K562 (cell line): ENCODE results near the gene NRG3. TPM values are rescaled to one million over a fixed set of nuclear protein-coding genes. Genes with fewer than 3 reads are reported as not detected.

ENCODE experiments used
- ATAC-seq: fragments of 200-7000 bp; cut with Tn5 transposase; 3 replicates; pipeline ENCODE4 v1.9.1; 2020; ENCODE audit warnings: moderate library complexity
- BruUV-seq: library from RNA; stranded (reverse); fragments of 400-500 nt; replicated peaks from 2 replicates; lab custom pipeline; 2021; lab: Mats Ljungman, UMichigan
- CTCF ChIA-PET: fragments of 300-600 bp; formaldehyde crosslinking; extraction: SDS; loops from one replicate; lab custom pipeline; 2021; ENCODE audit warnings: low intra/inter-chr PET ratio; lab: Yijun Ruan, JAX
- POLR2A ChIA-PET: fragments of 300-600, 350-650 bp; sonication (Branson Sonifier 250); formaldehyde crosslinking; extraction: SDS; loops from one replicate; lab custom pipeline; 2021; ENCODE audit warnings: antibody characterized with exemption, inconsistent platforms; lab: Yijun Ruan, JAX
- DNase-seq, 4 experiments: peaks; one replicate each; pipeline versions ENCODE4 v3.0.0 to v3.0.0-alpha.2; 2011 to 2018; ENCODE audit warnings: low spot score in 3 of 4, mixed read lengths in 3 of 4; ENCODE audit errors: extremely low read depth in 1 of 4
- FAIRE-seq: peaks from 2 replicates; lab custom pipeline; 2011; peaks lifted over from hg19 to GRCh38; lab: Jason Lieb, UNC
- H2AFZ ChIP-seq: 2 replicates; pipeline ENCODE4 v1.6.0; 2011; ENCODE audit warnings: low read depth, low read length, control low read depth, inconsistent platforms
- H3K27ac ChIP-seq: fragments of 200-600 bp; 3 replicates; pipeline ENCODE4 v1.8.0; 2011; ENCODE audit warnings: low read depth, mild to moderate bottlenecking, control low read depth, inconsistent platforms, low read length, moderate library complexity, mixed read lengths; ENCODE audit errors: extremely low read depth
- H3K27me3 ChIP-seq, 2 experiments: fragments of 300-600 bp in 1 of 2; 2 replicates in 1 of 2; 3 replicates in 1 of 2; pipeline versions ENCODE4 v1.6.0 to v1.8.0; 2011; ENCODE audit warnings: inconsistent platforms in 2 of 2, low read length in 2 of 2, mild to moderate bottlenecking in 1 of 2, mixed read lengths in 1 of 2, moderate library complexity in 1 of 2; ENCODE audit not compliant: control insufficient read depth in 2 of 2, insufficient read depth in 2 of 2
- H3K36me3 ChIP-seq: fragments of 300-600 bp; 3 replicates; pipeline ENCODE4 v1.8.0; 2011; ENCODE audit warnings: mild to moderate bottlenecking, low read length, inconsistent platforms; ENCODE audit not compliant: control insufficient read depth, insufficient read depth
- H3K4me1 ChIP-seq, 2 experiments: fragments of 200-600 bp in 1 of 2; replicated peaks in 1 of 2; 2 replicates in 1 of 2; 3 replicates in 1 of 2; pipeline versions ENCODE4 v1.5.1 to v1.8.0; 2011; ENCODE audit warnings: inconsistent platforms in 2 of 2, low read length in 2 of 2, mild to moderate bottlenecking in 1 of 2, mixed read lengths in 1 of 2, moderate library complexity in 1 of 2; ENCODE audit not compliant: control insufficient read depth in 2 of 2, insufficient read depth in 2 of 2
- H3K4me2 ChIP-seq: 2 replicates; pipeline ENCODE4 v1.6.1; 2011; ENCODE audit warnings: low read length, control low read depth, inconsistent platforms, mixed read lengths; ENCODE audit not compliant: insufficient read depth
- H3K4me3 ChIP-seq: fragments of 200-600 bp; sonication (generic), shearing (Covaris generic); 2 replicates; pipeline ENCODE4 v1.5.1; 2016; ENCODE audit warnings: control low read depth, inconsistent platforms
- H3K79me2 ChIP-seq: fragments of 200-600 bp; 3 replicates; pipeline ENCODE4 v1.8.0; 2011; ENCODE audit warnings: low read length, inconsistent platforms; ENCODE audit not compliant: control insufficient read depth, insufficient read depth
- H3K9ac ChIP-seq, 2 experiments: 2 replicates each; pipeline versions ENCODE4 v1.6.0 to v1.6.1; 2011; ENCODE audit warnings: low read depth in 2 of 2, low read length in 2 of 2, control low read depth in 1 of 2, inconsistent platforms in 1 of 2, mild to moderate bottlenecking in 1 of 2, mixed read lengths in 1 of 2; ENCODE audit not compliant: insufficient read depth in 1 of 2
- H3K9me1 ChIP-seq: one replicate; pipeline ENCODE4 v1.6.0; 2011; ENCODE audit warnings: inconsistent platforms, mild to moderate bottlenecking, low read length, moderate library complexity; ENCODE audit not compliant: control insufficient read depth, insufficient read depth
- H3K9me3 ChIP-seq: replicated peaks from 2 replicates; pipeline ENCODE4 v1.5.1; 2011; ENCODE audit warnings: low read depth, low read length, inconsistent platforms; ENCODE audit not compliant: control insufficient read depth, insufficient read depth
- H4K20me1 ChIP-seq: replicated peaks from 2 replicates; pipeline ENCODE4 v1.6.1; 2011; ENCODE audit warnings: low read length, inconsistent platforms, mixed read lengths; ENCODE audit not compliant: control insufficient read depth, insufficient read depth
- NFATC3 ChIP-seq: fragments of 450-650 bp; IDR thresholded peaks from 2 replicates; pipeline ENCODE4 v1.6.1; 2017; ENCODE audit warnings: mild to moderate bottlenecking
- YY1 ChIP-seq, 3 experiments: IDR thresholded peaks; 2 replicates each; pipeline ENCODE4 v1.6.1; 2011; ENCODE audit warnings: low read length in 2 of 3, mild to moderate bottlenecking in 2 of 3, moderate library complexity in 2 of 3, borderline replicate concordance in 1 of 3, control low read depth in 1 of 3, low read depth in 1 of 3; ENCODE audit not compliant: insufficient read depth in 3 of 3, insufficient replicate concordance in 2 of 3, control insufficient read depth in 1 of 3, insufficient read length in 1 of 3; ENCODE audit errors: extremely low read depth in 1 of 3
- ZNF445 ChIP-seq: fragments of 250-450 bp; sonication (Bioruptor Pico); IDR thresholded peaks from 2 replicates; pipeline ENCODE4 v1.4.0; 2020; ENCODE audit warnings: low read depth, mild to moderate bottlenecking, moderate library complexity
- WGBS: fragments of 100-300 bp; shearing (Covaris generic); methylation state at CpG from one replicate; pipeline ENCODE4 v1.1.6; 2016; ENCODE audit warnings: low coverage, mixed read lengths; ENCODE audit not compliant: insufficient coverage; ENCODE audit errors: missing lambda C conversion rate; 5-methylcytosine and 5-hydroxymethylcytosine counted together
- in situ Hi-C: fragments of 300-500 bp; cut with MboI; formaldehyde crosslinking; loops from 4 replicates; pipeline ENCODE4 v1.15.0; 2018; ENCODE audit warnings: inconsistent platforms, mixed read lengths
- intact Hi-C: fragments of 100-400 bp; cut with micrococcal nuclease; formaldehyde crosslinking; loops from 2 replicates; pipeline ENCODE4 v1.14.2; 2022
- polyA plus RNA-seq, 8 experiments: library from polyadenylated mRNA; depleted of rRNA in 4 of 8; stranded (reverse) in 5 of 8; unstranded in 3 of 8; fragments of >200 nt; fragmentation: Nextera tagmentation in 2 of 8; fragmentation: Illumina TruSeq in 1 of 8; extraction: Ambion mirVana in 2 of 8; extraction: Trizol in 1 of 8; gene quantifications; 2 replicates each; pipeline versions ENCODE4 v1.2.1 to v1.2.3, GENCODE V29; 2011 to 2014; ENCODE audit warnings: inconsistent platforms in 1 of 8, missing spikeins in 1 of 8
- total RNA-seq, 7 experiments: library from RNA; depleted of rRNA in 6 of 7; stranded (reverse); fragments of >200 nt in 6 of 7; fragmentation: Illumina TruSeq in 2 of 7; extraction: Trizol in 2 of 7; gene quantifications; 2 replicates each; pipeline versions ENCODE4 v1.2.1 to v1.2.3, GENCODE V29; 2011 to 2021; ENCODE audit warnings: low replicate concordance in 1 of 7

Gene NRG3
- total and polyA plus RNA-seq, 9 of the 15 experiments (the other 6 are each of a cell fraction or from before 2014, with no cell fraction given): not detected

- intact Hi-C loops: no loop called here
- no peaks in the 10 kb centered on the region for H3K27me3 ChIP-seq
- no peak overlapping the region for H3K27ac ChIP-seq
- no peaks in the 10 kb centered on the region for H3K36me3 ChIP-seq
- POLR2A ChIA-PET: no interaction called here
- H3K9ac ChIP-seq: no peak overlapping the region
- 7% methylated on average over 3 of the region's 3 CpGs for WGBS
- in situ Hi-C loops: no loop called here
- DNase-seq (no peak), FAIRE-seq (no peak), ATAC-seq (no peak)
- peaks cover 3% of the 10 kb centered on the region; the same call in 1 of the 2 replicates for H3K9me3 ChIP-seq
- H3K79me2 ChIP-seq: no peaks in the 10 kb centered on the region
- no peak overlapping the region for H3K4me3 ChIP-seq
- CTCF ChIA-PET: no interaction called here
- no peaks in the 10 kb centered on the region for H4K20me1 ChIP-seq
- TF ChIP-seq NFATC3 (no peak), ZNF445 (CRISPR knock-in tag) (no peak)
- H3K9me1 ChIP-seq: no peaks in the 10 kb centered on the region
- no peak overlapping the region for H2AFZ ChIP-seq
- no peaks in the 10 kb centered on the region for H3K4me1 ChIP-seq
- no TSS peak for BruUV-seq
- no peak overlapping the region for H3K4me2 ChIP-seq
Observed at GRCh38 chr10:82943142-82943541, 1068.1 kb downstream of the NRG3 start.

DNA sequence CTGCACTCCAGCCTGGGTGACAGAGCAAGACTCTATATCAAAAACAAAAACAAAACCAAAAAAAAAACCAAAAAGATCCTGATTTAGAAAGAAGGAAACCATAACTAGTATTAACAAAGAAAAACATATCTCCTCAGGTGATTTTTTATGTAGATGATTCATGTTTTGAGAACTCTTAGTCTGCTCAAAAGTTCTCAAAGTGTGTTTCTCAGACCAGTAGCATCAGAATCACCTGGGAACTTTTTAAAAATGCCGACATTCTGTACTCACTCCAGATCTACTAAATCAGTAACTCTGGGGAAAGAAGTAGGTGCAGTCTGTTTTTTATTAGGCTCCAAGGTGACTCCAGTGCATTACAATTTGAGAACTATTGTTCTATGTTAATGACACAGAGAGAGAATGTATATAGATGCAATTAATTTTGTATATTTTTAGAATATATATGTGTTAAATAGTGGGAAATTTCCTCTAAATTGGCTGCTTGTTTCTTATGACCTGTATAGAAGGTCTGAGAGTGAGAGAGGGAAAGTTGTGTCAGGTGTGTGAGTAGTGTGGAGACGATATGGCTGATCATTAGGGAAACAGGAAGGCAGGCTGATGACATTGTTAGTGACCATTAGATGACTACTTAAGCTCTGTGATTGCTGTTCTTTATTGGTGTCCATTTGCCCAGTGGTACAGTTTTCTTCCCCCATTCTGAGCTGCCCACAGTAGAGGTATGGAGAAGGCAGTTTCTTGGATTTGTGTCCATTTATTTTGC is 1075.0 kb downstream of the NRG3 start:
- no peak for FAIRE-seq
- Histone ChIP-seq H3K4me2 (no peak overlapping the region), H4K20me1 (no peaks in the 10 kb centered on the region), H3K4me1 (no peaks in the 10 kb centered on the region), H3K27ac (no peak overlapping the region), H3K27me3 (no peaks in the 10 kb centered on the region), H3K36me3 (no peaks in the 10 kb centered on the region), H3K4me3 (no peak overlapping the region), H3K79me2 (no peaks in the 10 kb centered on the region), H2AFZ (no peak overlapping the region), H3K9me1 (no peaks in the 10 kb centered on the region), H3K9me3 (no peaks in the 10 kb centered on the region; the same call in 1 of the 2 replicates), H3K9ac (no peak overlapping the region)
- in situ Hi-C loops (no loop called here), intact Hi-C loops (no loop called here)
- no peak for ATAC-seq
- 0% methylated on average over 2 of the region's 2 CpGs for WGBS
- CTCF ChIA-PET: no interaction called here
- no peak for TF ChIP-seq YY1 (IDR thresholded peaks at IDR 0.05; ENCODE audit: borderline replicate concordance in 1 of 3, control insufficient read depth in 1 of 3, extremely low read depth in 1 of 3, insufficient read depth in 3 of 3, insufficient read length in 1 of 3, insufficient replicate concordance in 2 of 3, low read depth in 1 of 3, low read length in 2 of 3)
- DNase-seq: no peak
- no TSS peak for BruUV-seq
- POLR2A ChIA-PET: no interaction called here
